SK-N-SH (cell line): Measurements from ENCODE around the gene GRIN2A. TPM values are rescaled to one million over a fixed set of nuclear protein-coding genes. Genes with fewer than 3 reads are reported as not detected.

ENCODE experiments used
- CTCF ChIA-PET: fragments of 300-600, 350-600 bp; formaldehyde crosslinking; extraction: SDS; loops from one replicate; lab custom pipeline; 2021; lab: Yijun Ruan, JAX
- POLR2A ChIA-PET: fragments of 350-600 bp; sonication (Branson Sonifier 250); formaldehyde crosslinking; extraction: SDS; loops from one replicate; lab custom pipeline; 2020; ENCODE audit warnings: antibody characterized with exemption, inconsistent platforms; lab: Yijun Ruan, JAX
- DNase-seq: peaks from one replicate; pipeline ENCODE4 v3.0.0; 2012
- H2AFZ ChIP-seq: fragments of 200-600 bp; sonication (generic); 2 replicates; pipeline ENCODE4 v1.8.1; 2016; ENCODE audit warnings: antibody characterized with exemption, mild to moderate bottlenecking, low read depth
- H3F3A ChIP-seq: fragments of 200-600 bp; sonication (generic); replicated peaks from 2 replicates; pipeline ENCODE3; 2016; ENCODE audit warnings: antibody characterized with exemption, mild to moderate bottlenecking; ENCODE audit not compliant: insufficient read depth
- H3K27ac ChIP-seq, 2 experiments: fragments of 200-500 bp in 1 of 2; fragments of 200-600 bp in 1 of 2; sonication (Bioruptor generic) in 1 of 2; sonication (generic), shearing (Covaris generic) in 1 of 2; 2 replicates each; pipeline versions ENCODE4 v1.5.1 to v1.6.1; 2014 to 2016; ENCODE audit warnings: low read depth in 2 of 2, inconsistent platforms in 1 of 2, low read length in 1 of 2, mild to moderate bottlenecking in 1 of 2, mixed read lengths in 1 of 2
- H3K27me3 ChIP-seq: fragments of 200-600 bp; sonication (generic), shearing (Covaris generic); 2 replicates; pipeline ENCODE4 v1.6.1; 2016; ENCODE audit warnings: mixed run types; ENCODE audit not compliant: insufficient read depth
- H3K36me3 ChIP-seq, 2 experiments: fragments of 200-500 bp in 1 of 2; fragments of 200-600 bp in 1 of 2; sonication (Bioruptor generic) in 1 of 2; sonication (generic) in 1 of 2; replicated peaks in 1 of 2; 2 replicates each; pipeline versions ENCODE3 to v1.5.1; 2014 to 2016; ENCODE audit warnings: low read length in 1 of 2, mild to moderate bottlenecking in 1 of 2; ENCODE audit not compliant: insufficient read depth in 2 of 2, control insufficient read depth in 1 of 2
- H3K4me1 ChIP-seq, 2 experiments: fragments of 200-500 bp in 1 of 2; fragments of 200-600 bp in 1 of 2; sonication (Bioruptor generic) in 1 of 2; sonication (generic), shearing (Covaris generic) in 1 of 2; 2 replicates each; pipeline versions ENCODE4 v1.5.1 to v1.6.1; 2014 to 2016; ENCODE audit warnings: low read depth in 1 of 2, low read length in 1 of 2, mixed run types in 1 of 2; ENCODE audit not compliant: insufficient read depth in 2 of 2, control insufficient read depth in 1 of 2
- H3K4me2 ChIP-seq: fragments of 200-600 bp; sonication (generic), shearing (Covaris generic); 2 replicates; pipeline ENCODE4 v1.6.1; 2017; ENCODE audit warnings: mixed run types
- H3K4me3 ChIP-seq, 2 experiments: fragments of 200-500 bp in 1 of 2; fragments of 200-600 bp in 1 of 2; sonication (Bioruptor generic) in 1 of 2; sonication (generic), shearing (Covaris generic) in 1 of 2; 2 replicates each; pipeline versions ENCODE4 v1.5.1 to v1.8.1; 2014 to 2016; ENCODE audit warnings: low read depth in 2 of 2, inconsistent platforms in 1 of 2, low read length in 1 of 2, mild to moderate bottlenecking in 1 of 2, mixed read lengths in 1 of 2, moderate library complexity in 1 of 2
- H3K79me2 ChIP-seq: fragments of 200-600 bp; sonication (generic); 2 replicates; pipeline ENCODE4 v1.8.1; 2017; ENCODE audit warnings: mild to moderate bottlenecking; ENCODE audit not compliant: insufficient read depth
- H3K9ac ChIP-seq: fragments of 200-600 bp; sonication (generic); 2 replicates; pipeline ENCODE4 v1.6.1; 2017; ENCODE audit warnings: mixed run types
- H3K9me2 ChIP-seq: fragments of 200-600 bp; sonication (generic); 2 replicates; pipeline ENCODE4 v1.6.1; 2017; ENCODE audit warnings: mixed run types
- H3K9me3 ChIP-seq: fragments of 200-600 bp; sonication (generic); 2 replicates; pipeline ENCODE4 v1.6.1; 2017; ENCODE audit warnings: mixed run types, mild to moderate bottlenecking, moderate library complexity
- H4K20me1 ChIP-seq: fragments of 200-600 bp; sonication (generic); 2 replicates; pipeline ENCODE4 v1.6.1; 2017; ENCODE audit warnings: mild to moderate bottlenecking, mixed run types; ENCODE audit not compliant: insufficient read depth
- CHD2 ChIP-seq: fragments of 150-350 bp; IDR thresholded peaks from 2 replicates; pipeline ENCODE4 v1.6.1; 2018; ENCODE audit warnings: low read length; ENCODE audit not compliant: partially characterized antibody
- CTCF ChIP-seq: fragments of 200-600 bp; sonication (generic); IDR thresholded peaks from 2 replicates; pipeline ENCODE4 v1.6.1; 2017; ENCODE audit warnings: antibody characterized with exemption, mild to moderate bottlenecking, moderate library complexity
- ELF1 ChIP-seq: IDR thresholded peaks from 2 replicates; pipeline ENCODE4 v1.4.0; 2012
- EP300 ChIP-seq, 2 experiments: IDR thresholded peaks; 2 replicates each; pipeline versions ENCODE4 v1.4.0 to v1.6.1; 2012; ENCODE audit warnings: borderline replicate concordance in 1 of 2, low read depth in 1 of 2, low read length in 1 of 2
- EZH2phosphoT487 ChIP-seq: fragments of 200-600 bp; sonication (generic); IDR thresholded peaks from 2 replicates; pipeline ENCODE4 v1.6.1; 2017; ENCODE audit warnings: low read depth, mixed run types, mild to moderate bottlenecking, antibody characterized with exemption, moderate library complexity, borderline replicate concordance
- GATA2 ChIP-seq: sonication (generic); formaldehyde crosslinking; IDR thresholded peaks from 2 replicates; pipeline ENCODE4 v1.5.0; 2020; ENCODE audit warnings: mild to moderate bottlenecking, missing genetic modification reagents
- NFIC ChIP-seq: IDR thresholded peaks from 2 replicates; pipeline ENCODE4 v1.4.0; 2012; ENCODE audit warnings: borderline replicate concordance
- NRF1 ChIP-seq: IDR thresholded peaks from 2 replicates; pipeline ENCODE4 v1.6.1; 2012; ENCODE audit warnings: low read depth, mild to moderate bottlenecking, low read length
- RCOR1 ChIP-seq: fragments of 150-350 bp; IDR thresholded peaks from 2 replicates; pipeline ENCODE4 v1.6.1; 2017; ENCODE audit warnings: antibody characterized with exemption, low read length
- SIN3A ChIP-seq: IDR thresholded peaks from 2 replicates; pipeline ENCODE4 v1.6.1; 2012; ENCODE audit warnings: low read depth, mild to moderate bottlenecking, low read length, moderate library complexity, borderline replicate concordance
- TAF1 ChIP-seq: IDR thresholded peaks from 2 replicates; pipeline ENCODE4 v1.6.1; 2012; ENCODE audit warnings: low read depth, mild to moderate bottlenecking, low read length, moderate library complexity, borderline replicate concordance
- TCF12 ChIP-seq: IDR thresholded peaks from 2 replicates; pipeline ENCODE4 v1.4.0; 2012
- TEAD4 ChIP-seq: IDR thresholded peaks from 2 replicates; pipeline ENCODE4 v1.4.0; 2012; ENCODE audit warnings: mild to moderate bottlenecking, borderline replicate concordance; ENCODE audit not compliant: insufficient read depth
- YY1 ChIP-seq: IDR thresholded peaks from 2 replicates; pipeline ENCODE4 v1.4.0; 2012; ENCODE audit warnings: low read depth, mild to moderate bottlenecking
- polyA plus RNA-seq, 3 experiments: library from polyadenylated mRNA; depleted of rRNA; stranded (reverse); fragments of >200 nt; gene quantifications; 2 replicates each; pipeline ENCODE4 v1.2.3, GENCODE V29; 2012
- TF ChIP-seq, protein P1 (sequence below): fragments of 150-350 bp; IDR thresholded peaks from 2 replicates; pipeline ENCODE4 v1.6.1; 2016; ENCODE audit warnings: mild to moderate bottlenecking, low read depth, low read length
- TF ChIP-seq, protein P2 (sequence below): fragments of 150-350 bp; IDR thresholded peaks from 2 replicates; pipeline ENCODE4 v1.6.1; 2017; ENCODE audit warnings: antibody characterized with exemption, low read length, low read depth, borderline replicate concordance
- TF ChIP-seq, protein P3 (sequence below): IDR thresholded peaks from 2 replicates; pipeline ENCODE4 v1.6.1; 2012; ENCODE audit warnings: mild to moderate bottlenecking, low read depth, low read length, moderate library complexity

GRIN2A gene
- polyA plus RNA-seq, 1 of the 3 experiments (the other 2 are of a cell fraction) = not detected

- TF ChIP-seq EZH2phosphoT487 = no peak
- no peak for TF ChIP-seq NFIC
- TF ChIP-seq CTCF = no peak
- no peak for TF ChIP-seq CHD2
- TF ChIP-seq GATA2 (CRISPR knock-in tag) = no peak
- TF ChIP-seq, protein P1, sequence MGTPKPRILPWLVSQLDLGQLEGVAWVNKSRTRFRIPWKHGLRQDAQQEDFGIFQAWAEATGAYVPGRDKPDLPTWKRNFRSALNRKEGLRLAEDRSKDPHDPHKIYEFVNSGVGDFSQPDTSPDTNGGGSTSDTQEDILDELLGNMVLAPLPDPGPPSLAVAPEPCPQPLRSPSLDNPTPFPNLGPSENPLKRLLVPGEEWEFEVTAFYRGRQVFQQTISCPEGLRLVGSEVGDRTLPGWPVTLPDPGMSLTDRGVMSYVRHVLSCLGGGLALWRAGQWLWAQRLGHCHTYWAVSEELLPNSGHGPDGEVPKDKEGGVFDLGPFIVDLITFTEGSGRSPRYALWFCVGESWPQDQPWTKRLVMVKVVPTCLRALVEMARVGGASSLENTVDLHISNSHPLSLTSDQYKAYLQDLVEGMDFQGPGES = no peak
- no peak for TF ChIP-seq TAF1
Observed at GRCh38 chr16:10145542-10146035, 36.6 kb downstream of the GRIN2A start (continued).

DNA sequence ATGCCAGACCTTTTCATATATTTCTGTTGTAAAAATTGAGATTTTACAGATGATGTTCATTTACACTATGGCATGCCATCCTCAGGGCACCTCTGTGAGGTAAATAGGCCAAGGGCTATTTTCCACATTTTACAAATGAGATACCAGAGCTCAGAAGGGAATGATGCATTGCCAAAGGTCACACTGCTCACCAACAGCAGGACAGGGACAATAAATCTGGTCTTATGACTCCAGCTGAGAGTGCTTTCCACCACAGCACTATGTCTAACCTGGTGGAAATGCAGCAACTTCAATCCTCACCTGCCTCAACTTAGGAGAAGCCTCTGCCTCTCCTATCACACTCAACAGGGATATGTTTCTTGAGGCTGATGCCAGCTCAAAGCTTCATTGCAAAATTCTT is 40.6 kb downstream of the GRIN2A start:
- no peak overlapping the region for H3K27ac ChIP-seq
- H3K27me3 ChIP-seq = no peaks in the 10 kb centered on the region
- POLR2A ChIA-PET = no interaction called here
- H3K9me3 ChIP-seq = no peaks in the 10 kb centered on the region
- H3K9me2 ChIP-seq = no peaks in the 10 kb centered on the region
- H2AFZ ChIP-seq = no peak overlapping the region
- no peaks in the 10 kb centered on the region for H3K36me3 ChIP-seq
- CTCF ChIA-PET = interaction anchor here (1.7 kb wide), 1 partner anchor 19 kb away, joined by 4 read pairs; no protein-coding TSS in a partner anchor
- no peaks in the 10 kb centered on the region for H3F3A ChIP-seq
- TF ChIP-seq TCF12 = no peak
- TF ChIP-seq NRF1 = no peak
- no peak for TF ChIP-seq EZH2phosphoT487
- TF ChIP-seq RCOR1 = no peak
- TF ChIP-seq, protein P2, sequence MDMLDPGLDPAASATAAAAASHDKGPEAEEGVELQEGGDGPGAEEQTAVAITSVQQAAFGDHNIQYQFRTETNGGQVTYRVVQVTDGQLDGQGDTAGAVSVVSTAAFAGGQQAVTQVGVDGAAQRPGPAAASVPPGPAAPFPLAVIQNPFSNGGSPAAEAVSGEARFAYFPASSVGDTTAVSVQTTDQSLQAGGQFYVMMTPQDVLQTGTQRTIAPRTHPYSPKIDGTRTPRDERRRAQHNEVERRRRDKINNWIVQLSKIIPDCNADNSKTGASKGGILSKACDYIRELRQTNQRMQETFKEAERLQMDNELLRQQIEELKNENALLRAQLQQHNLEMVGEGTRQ = no peak
- TF ChIP-seq EP300 (IDR thresholded peaks at IDR 0.05; ENCODE audit: borderline replicate concordance in 1 of 2, low read depth in 1 of 2, low read length in 1 of 2) = no peak
- no peak for TF ChIP-seq YY1
- TF ChIP-seq SIN3A = no peak
- TF ChIP-seq TEAD4 = no peak
- TF ChIP-seq, protein P1 = no peak
- TF ChIP-seq, protein P3, sequence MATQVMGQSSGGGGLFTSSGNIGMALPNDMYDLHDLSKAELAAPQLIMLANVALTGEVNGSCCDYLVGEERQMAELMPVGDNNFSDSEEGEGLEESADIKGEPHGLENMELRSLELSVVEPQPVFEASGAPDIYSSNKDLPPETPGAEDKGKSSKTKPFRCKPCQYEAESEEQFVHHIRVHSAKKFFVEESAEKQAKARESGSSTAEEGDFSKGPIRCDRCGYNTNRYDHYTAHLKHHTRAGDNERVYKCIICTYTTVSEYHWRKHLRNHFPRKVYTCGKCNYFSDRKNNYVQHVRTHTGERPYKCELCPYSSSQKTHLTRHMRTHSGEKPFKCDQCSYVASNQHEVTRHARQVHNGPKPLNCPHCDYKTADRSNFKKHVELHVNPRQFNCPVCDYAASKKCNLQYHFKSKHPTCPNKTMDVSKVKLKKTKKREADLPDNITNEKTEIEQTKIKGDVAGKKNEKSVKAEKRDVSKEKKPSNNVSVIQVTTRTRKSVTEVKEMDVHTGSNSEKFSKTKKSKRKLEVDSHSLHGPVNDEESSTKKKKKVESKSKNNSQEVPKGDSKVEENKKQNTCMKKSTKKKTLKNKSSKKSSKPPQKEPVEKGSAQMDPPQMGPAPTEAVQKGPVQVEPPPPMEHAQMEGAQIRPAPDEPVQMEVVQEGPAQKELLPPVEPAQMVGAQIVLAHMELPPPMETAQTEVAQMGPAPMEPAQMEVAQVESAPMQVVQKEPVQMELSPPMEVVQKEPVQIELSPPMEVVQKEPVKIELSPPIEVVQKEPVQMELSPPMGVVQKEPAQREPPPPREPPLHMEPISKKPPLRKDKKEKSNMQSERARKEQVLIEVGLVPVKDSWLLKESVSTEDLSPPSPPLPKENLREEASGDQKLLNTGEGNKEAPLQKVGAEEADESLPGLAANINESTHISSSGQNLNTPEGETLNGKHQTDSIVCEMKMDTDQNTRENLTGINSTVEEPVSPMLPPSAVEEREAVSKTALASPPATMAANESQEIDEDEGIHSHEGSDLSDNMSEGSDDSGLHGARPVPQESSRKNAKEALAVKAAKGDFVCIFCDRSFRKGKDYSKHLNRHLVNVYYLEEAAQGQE = no peak
- no peak for TF ChIP-seq ELF1
- H4K20me1 ChIP-seq = no peaks in the 10 kb centered on the region
- DNase-seq = no peak
- H3K4me3 ChIP-seq = no peak overlapping the region
- no peaks in the 10 kb centered on the region for H3K79me2 ChIP-seq
- H3K4me2 ChIP-seq = no peak overlapping the region
- peaks cover 0 to 5% of the 10 kb centered on the region in 2 experiments; a peak in 1 of 4 replicates for H3K4me1 ChIP-seq
- H3K9ac ChIP-seq = no peak overlapping the region
